Measurements from ENCODE around the gene KDM5B. TPM values are rescaled to one million over a fixed set of nuclear protein-coding genes. Genes with fewer than 3 reads are reported as not detected.
"Not testable (repeated sequence)": the region's sequence is repeated elsewhere in the genome, so short reads cannot be mapped to it uniquely, and the experiment has no call there.

Gene KDM5B
- total RNA-seq, 1 donor from 2014 or later, result 78.7 TPM

- Mint-ChIP-seq H3K27ac (no peak overlapping the region), H3K27me3 (ENCODE audit: low read depth) (no peaks in the 10 kb centered on the region), H3K4me3 (ENCODE audit: low read depth) (no peak overlapping the region), H3K36me3 (ENCODE audit: low read depth) (peaks cover 80% of the 10 kb centered on the region), H3K9me3 (no peaks in the 10 kb centered on the region), H3K4me1 (ENCODE audit: low read depth) (no peaks in the 10 kb centered on the region)
- DNase-seq (ENCODE audit: low spot score), result no peak
- intact Hi-C loops (cut with micrococcal nuclease), result no loop called here
These were observed 53.9 kb downstream of the KDM5B start for GRCh38 chr1:202754293-202754692.

- no peak overlapping the region for H3K27ac Mint-ChIP-seq
These were observed 55.4 kb downstream of the KDM5B start for GRCh38 chr1:202752774-202753173.

GRCh38 chr1:202750761-202751160 lies 57.5 kb downstream of the KDM5B start:
- H3K27ac Mint-ChIP-seq, result no peak overlapping the region
- peaks cover 81% of the 10 kb centered on the region for H3K36me3 Mint-ChIP-seq (ENCODE audit: low read depth)
- DNase-seq (ENCODE audit: low spot score), result no peak
- H3K4me1 Mint-ChIP-seq (ENCODE audit: low read depth), result no peaks in the 10 kb centered on the region
- intact Hi-C loops (cut with micrococcal nuclease), result loop anchor here (2.0 kb wide), 1 partner anchor 102 kb away; no protein-coding TSS in a partner anchor
- no peaks in the 10 kb centered on the region for H3K27me3 Mint-ChIP-seq (ENCODE audit: low read depth)
- no peak overlapping the region for H3K4me3 Mint-ChIP-seq (ENCODE audit: low read depth)
- H3K9me3 Mint-ChIP-seq, result no peaks in the 10 kb centered on the region

More at GRCh38 chr1:202752774-202753173, 55.4 kb downstream of the KDM5B start:
- no peak overlapping the region for H3K4me3 Mint-ChIP-seq (ENCODE audit: low read depth)
- DNase-seq (ENCODE audit: low spot score), result no peak
- peaks cover 84% of the 10 kb centered on the region for H3K36me3 Mint-ChIP-seq (ENCODE audit: low read depth)
- no peaks in the 10 kb centered on the region for H3K9me3 Mint-ChIP-seq
- no peaks in the 10 kb centered on the region for H3K4me1 Mint-ChIP-seq (ENCODE audit: low read depth)
- intact Hi-C loops (cut with micrococcal nuclease), result no loop called here
- H3K27me3 Mint-ChIP-seq (ENCODE audit: low read depth), result no peaks in the 10 kb centered on the region

- Mint-ChIP-seq H3K27ac (no peak overlapping the region), H3K27me3 (ENCODE audit: low read depth) (no peaks in the 10 kb centered on the region), H3K4me3 (ENCODE audit: low read depth) (no peak overlapping the region), H3K4me1 (ENCODE audit: low read depth) (no peaks in the 10 kb centered on the region), H3K9me3 (peaks cover under 1% of the 10 kb centered on the region), H3K36me3 (ENCODE audit: low read depth) (peaks cover 81% of the 10 kb centered on the region)
- no peak for DNase-seq (ENCODE audit: low spot score)
- intact Hi-C loops (cut with micrococcal nuclease), result loop anchor here (2.0 kb wide), 1 partner anchor 103 kb away; no protein-coding TSS in a partner anchor
These were observed 58.2 kb downstream of the KDM5B start for GRCh38 chr1:202750024-202750423.

- peaks cover 84% of the 10 kb centered on the region for H3K36me3 Mint-ChIP-seq (ENCODE audit: low read depth)
- no peaks in the 10 kb centered on the region for H3K4me1 Mint-ChIP-seq (ENCODE audit: low read depth)
- intact Hi-C loops (cut with micrococcal nuclease), result no loop called here
- H3K27ac Mint-ChIP-seq, result no peak overlapping the region
- no peak for DNase-seq (ENCODE audit: low spot score)
- no peak overlapping the region for H3K4me3 Mint-ChIP-seq (ENCODE audit: low read depth)
- no peaks in the 10 kb centered on the region for H3K27me3 Mint-ChIP-seq (ENCODE audit: low read depth)
- peaks cover 5% of the 10 kb centered on the region for H3K9me3 Mint-ChIP-seq
These were observed 62.8 kb downstream of the KDM5B start for GRCh38 chr1:202745323-202745888.

- DNase-seq (ENCODE audit: low spot score); H3K4me3 Mint-ChIP-seq (ENCODE audit: low read depth); H3K9me3 Mint-ChIP-seq; H3K4me1 Mint-ChIP-seq (ENCODE audit: low read depth); H3K27me3 Mint-ChIP-seq (ENCODE audit: low read depth); intact Hi-C loops (cut with micrococcal nuclease); H3K27ac Mint-ChIP-seq: not testable (repeated sequence)
- peaks cover 82% of the 10 kb centered on the region for H3K36me3 Mint-ChIP-seq (ENCODE audit: low read depth)
These were observed 63.5 kb downstream of the KDM5B start for GRCh38 chr1:202744770-202745169.

GRCh38 chr1:202742496-202742895 lies 65.7 kb downstream of the KDM5B start:
- H3K27me3 Mint-ChIP-seq (ENCODE audit: low read depth), result no peaks in the 10 kb centered on the region
- peaks cover 5% of the 10 kb centered on the region for H3K9me3 Mint-ChIP-seq
- DNase-seq (ENCODE audit: low spot score), result no peak
- H3K36me3 Mint-ChIP-seq (ENCODE audit: low read depth), result peaks cover 80% of the 10 kb centered on the region
- no peak overlapping the region for H3K4me3 Mint-ChIP-seq (ENCODE audit: low read depth)
- intact Hi-C loops (cut with micrococcal nuclease), result no loop called here
- no peak overlapping the region for H3K27ac Mint-ChIP-seq
- no peaks in the 10 kb centered on the region for H3K4me1 Mint-ChIP-seq (ENCODE audit: low read depth)

GRCh38 chr1:202733251-202733650 lies 75.0 kb downstream of the KDM5B start:
- H3K4me3 Mint-ChIP-seq (ENCODE audit: low read depth), result no peak overlapping the region
- H3K27me3 Mint-ChIP-seq (ENCODE audit: low read depth), result no peaks in the 10 kb centered on the region
- peaks cover 87% of the 10 kb centered on the region for H3K36me3 Mint-ChIP-seq (ENCODE audit: low read depth)
- intact Hi-C loops (cut with micrococcal nuclease), result no loop called here
- no peak overlapping the region for H3K27ac Mint-ChIP-seq
- H3K4me1 Mint-ChIP-seq (ENCODE audit: low read depth), result no peaks in the 10 kb centered on the region
- no peaks in the 10 kb centered on the region for H3K9me3 Mint-ChIP-seq
- no peak for DNase-seq (ENCODE audit: low spot score)

GRCh38 chr1:202728951-202729350 lies 79.3 kb downstream of the KDM5B start:
- intact Hi-C loops (cut with micrococcal nuclease), result no loop called here
- no peak for DNase-seq (ENCODE audit: low spot score)
- no peaks in the 10 kb centered on the region for H3K4me1 Mint-ChIP-seq (ENCODE audit: low read depth)
- no peaks in the 10 kb centered on the region for H3K9me3 Mint-ChIP-seq
- peaks cover 76% of the 10 kb centered on the region for H3K36me3 Mint-ChIP-seq (ENCODE audit: low read depth)
- no peak overlapping the region for H3K27ac Mint-ChIP-seq
- no peaks in the 10 kb centered on the region for H3K27me3 Mint-ChIP-seq (ENCODE audit: low read depth)
- no peak overlapping the region for H3K4me3 Mint-ChIP-seq (ENCODE audit: low read depth)

- no peak overlapping the region for H3K4me3 Mint-ChIP-seq (ENCODE audit: low read depth)
- no peaks in the 10 kb centered on the region for H3K4me1 Mint-ChIP-seq (ENCODE audit: low read depth)
- no peaks in the 10 kb centered on the region for H3K9me3 Mint-ChIP-seq
- no peaks in the 10 kb centered on the region for H3K27me3 Mint-ChIP-seq (ENCODE audit: low read depth)
- H3K27ac Mint-ChIP-seq, result no peak overlapping the region
- no peak for DNase-seq (ENCODE audit: low spot score)
- intact Hi-C loops (cut with micrococcal nuclease), result no loop called here
- peaks cover 43% of the 10 kb centered on the region for H3K36me3 Mint-ChIP-seq (ENCODE audit: low read depth)
These were observed 82.7 kb downstream of the KDM5B start for GRCh38 chr1:202725526-202725925.

- Mint-ChIP-seq H3K4me3 (ENCODE audit: low read depth) (no peak overlapping the region), H3K27ac (no peak overlapping the region), H3K9me3 (no peaks in the 10 kb centered on the region), H3K27me3 (ENCODE audit: low read depth) (peaks cover 6% of the 10 kb centered on the region), H3K36me3 (ENCODE audit: low read depth) (peaks cover 25% of the 10 kb centered on the region), H3K4me1 (ENCODE audit: low read depth) (no peaks in the 10 kb centered on the region)
- no peak for DNase-seq (ENCODE audit: low spot score)
- intact Hi-C loops (cut with micrococcal nuclease), result no loop called here
These were observed 84.5 kb downstream of the KDM5B start for GRCh38 chr1:202723708-202724107.

GRCh38 chr1:202723046-202723445 lies 85.2 kb downstream of the KDM5B start:
- Mint-ChIP-seq H3K27me3 (ENCODE audit: low read depth) (peaks cover 11% of the 10 kb centered on the region), H3K36me3 (ENCODE audit: low read depth) (peaks cover 18% of the 10 kb centered on the region)
- H3K4me3 Mint-ChIP-seq (ENCODE audit: low read depth); H3K27ac Mint-ChIP-seq; DNase-seq (ENCODE audit: low spot score); H3K4me1 Mint-ChIP-seq (ENCODE audit: low read depth); H3K9me3 Mint-ChIP-seq; intact Hi-C loops (cut with micrococcal nuclease): not testable (repeated sequence)

- intact Hi-C loops (cut with micrococcal nuclease), result no loop called here
- no peaks in the 10 kb centered on the region for H3K4me1 Mint-ChIP-seq (ENCODE audit: low read depth)
- peaks cover 43% of the 10 kb centered on the region for H3K27me3 Mint-ChIP-seq (ENCODE audit: low read depth)
- H3K9me3 Mint-ChIP-seq, result no peaks in the 10 kb centered on the region
- no peak for DNase-seq (ENCODE audit: low spot score)
- no peak overlapping the region for H3K4me3 Mint-ChIP-seq (ENCODE audit: low read depth)
- H3K36me3 Mint-ChIP-seq (ENCODE audit: low read depth), result no peaks in the 10 kb centered on the region
- H3K27ac Mint-ChIP-seq, result no peak overlapping the region
These were observed 91.6 kb downstream of the KDM5B start for GRCh38 chr1:202716654-202717053.

- intact Hi-C loops (cut with micrococcal nuclease); DNase-seq (ENCODE audit: low spot score); H3K9me3 Mint-ChIP-seq; H3K36me3 Mint-ChIP-seq (ENCODE audit: low read depth); H3K4me1 Mint-ChIP-seq (ENCODE audit: low read depth); H3K4me3 Mint-ChIP-seq (ENCODE audit: low read depth); H3K27ac Mint-ChIP-seq: not testable (repeated sequence)
- H3K27me3 Mint-ChIP-seq (ENCODE audit: low read depth), result peaks cover 59% of the 10 kb centered on the region
These were observed 94.0 kb downstream of the KDM5B start for GRCh38 chr1:202714202-202714601.
